Skin of body (tissue), 2 donors: ENCODE results near the gene NAV2. TPM values are rescaled to one million over a fixed set of nuclear protein-coding genes. Genes with fewer than 3 reads are reported as not detected.
"Not testable (repeated sequence)": the region's sequence is repeated elsewhere in the genome, so short reads cannot be mapped to it uniquely, and the experiment has no call there.

ENCODE experiments used
- DNase-seq: peaks from one replicate; lab custom pipeline; 2025; lab: John Stamatoyannopoulos, UW
- total RNA-seq: library from RNA; depleted of rRNA; stranded (reverse); fragments of >200 nt; gene quantifications from one replicate; pipeline ENCODE4 v1.2.3, GENCODE V29; 2014

NAV2 gene
- total RNA-seq, 1 donor from 2014 or later = 13.6 TPM

GRCh38 chr11:20110908-20111669 is 398.5 kb downstream of the NAV2 start:
- DNase-seq = no peak

GRCh38 chr11:20111871-20112270 is 399.2 kb downstream of the NAV2 start:
- no peak for DNase-seq

GRCh38 chr11:20112291-20113148 is 399.9 kb downstream of the NAV2 start:
- no peak for DNase-seq

GRCh38 chr11:20113149-20113438 is 400.5 kb downstream of the NAV2 start:
- DNase-seq = no peak

GRCh38 chr11:20114588-20114987 is 402.0 kb downstream of the NAV2 start:
- DNase-seq = no peak

- DNase-seq = no peak
Measured at GRCh38 chr11:20116825-20117224, 404.2 kb downstream of the NAV2 start.

GRCh38 chr11:20117291-20117690 is 404.7 kb downstream of the NAV2 start:
- DNase-seq = no peak

GRCh38 chr11:20118209-20118608 is 405.6 kb downstream of the NAV2 start:
- no peak for DNase-seq

- DNase-seq = no peak
Measured at GRCh38 chr11:20119315-20119714, 406.7 kb downstream of the NAV2 start.

GRCh38 chr11:20120134-20120925 is 407.7 kb downstream of the NAV2 start:
- DNase-seq = no peak

- no peak for DNase-seq
Measured at GRCh38 chr11:20122131-20122530, 409.5 kb downstream of the NAV2 start.

- DNase-seq = no peak
Measured at GRCh38 chr11:20125927-20126326, 413.3 kb downstream of the NAV2 start.

GRCh38 chr11:20126724-20127123 is 414.1 kb downstream of the NAV2 start:
- no peak for DNase-seq

- no peak for DNase-seq
Measured at GRCh38 chr11:20127671-20128527, 415.3 kb downstream of the NAV2 start.

GRCh38 chr11:20128528-20128825 is 415.8 kb downstream of the NAV2 start:
- DNase-seq = not testable (repeated sequence)

GRCh38 chr11:20129665-20130064 is 417.0 kb downstream of the NAV2 start:
- no peak for DNase-seq

- peak; percentile 40 for DNase-seq
Measured at GRCh38 chr11:20131788-20132666, 419.4 kb downstream of the NAV2 start.

- DNase-seq = no peak
Measured at GRCh38 chr11:20132667-20133039, 420.0 kb downstream of the NAV2 start.

GRCh38 chr11:20134991-20135736 is 422.5 kb downstream of the NAV2 start:
- DNase-seq = no peak

GRCh38 chr11:20137637-20138036 is 425.0 kb downstream of the NAV2 start:
- DNase-seq = no peak
